DND-41 (cell line): Measurements from ENCODE around the gene TMEM14A.
A peak's percentile ranks its signal among the peaks of the same experiment; 100 is the strongest.

Experiments
- ATAC-seq: fragments of 200-7000 bp; cut with Tn5 transposase; 3 replicates; pipeline ENCODE4 v1.9.1; 2021; ENCODE audit warnings: low read depth; ENCODE audit not compliant: insufficient read depth
- DNase-seq: peaks from one replicate; pipeline ENCODE4 v3.0.0-alpha.2; 2020
- H2AFZ ChIP-seq: 2 replicates; pipeline ENCODE4 v1.6.0; 2012; ENCODE audit warnings: low read depth, low read length
- H3K27ac ChIP-seq: 2 replicates; pipeline ENCODE4 v1.5.1; 2012; ENCODE audit warnings: low read length, inconsistent platforms
- H3K27me3 ChIP-seq: fragments of 200-600 bp; sonication (generic); 2 replicates; pipeline ENCODE4 v1.6.0; 2012; ENCODE audit warnings: low read length, mild to moderate bottlenecking, inconsistent platforms; ENCODE audit not compliant: insufficient read depth, poor library complexity
- H3K36me3 ChIP-seq: 2 replicates; pipeline ENCODE4 v1.5.1; 2012; ENCODE audit warnings: low read length, inconsistent platforms; ENCODE audit not compliant: insufficient read depth
- H3K4me1 ChIP-seq: 2 replicates; pipeline ENCODE4 v1.5.1; 2012; ENCODE audit warnings: mild to moderate bottlenecking, low read length; ENCODE audit not compliant: insufficient read depth
- H3K4me2 ChIP-seq: 2 replicates; pipeline ENCODE4 v1.6.0; 2012; ENCODE audit warnings: mild to moderate bottlenecking, moderate library complexity, low read length, inconsistent platforms; ENCODE audit not compliant: insufficient read depth
- H3K4me3 ChIP-seq, 2 experiments: fragments of 200-600 bp in 1 of 2; shearing (Covaris generic) in 1 of 2; 2 replicates each; pipeline ENCODE4 v1.5.1; 2012 to 2016; ENCODE audit warnings: inconsistent platforms in 2 of 2, low read length in 2 of 2, mild to moderate bottlenecking in 2 of 2, low read depth in 1 of 2, moderate library complexity in 1 of 2
- H3K79me2 ChIP-seq: 2 replicates; pipeline ENCODE4 v1.6.0; 2012; ENCODE audit warnings: low read length, inconsistent platforms; ENCODE audit not compliant: insufficient read depth
- H3K9ac ChIP-seq: 2 replicates; pipeline ENCODE4 v1.6.0; 2012; ENCODE audit warnings: low read depth, mild to moderate bottlenecking, inconsistent platforms, low read length, moderate library complexity
- H3K9me3 ChIP-seq: 2 replicates; pipeline ENCODE4 v1.5.1; 2012; ENCODE audit warnings: low read length, moderate library complexity, mild to moderate bottlenecking, inconsistent platforms; ENCODE audit not compliant: insufficient read depth, severe bottlenecking
- H4K20me1 ChIP-seq: 2 replicates; pipeline ENCODE4 v1.6.0; 2012; ENCODE audit warnings: low read length; ENCODE audit not compliant: insufficient read depth
- EZH2 ChIP-seq: IDR thresholded peaks from 3 replicates; pipeline ENCODE4 v1.6.1; 2012; ENCODE audit warnings: borderline replicate concordance, low read depth, mild to moderate bottlenecking, moderate library complexity, low read length, inconsistent platforms; ENCODE audit not compliant: severe bottlenecking
- TF ChIP-seq, protein P1 (sequence below): IDR thresholded peaks from 2 replicates; pipeline ENCODE4 v1.5.1; 2012; ENCODE audit warnings: borderline replicate concordance, low read length, moderate library complexity, mild to moderate bottlenecking; ENCODE audit not compliant: poor library complexity, severe bottlenecking; ENCODE audit errors: extremely low read depth

Gene TMEM14A

DNA sequence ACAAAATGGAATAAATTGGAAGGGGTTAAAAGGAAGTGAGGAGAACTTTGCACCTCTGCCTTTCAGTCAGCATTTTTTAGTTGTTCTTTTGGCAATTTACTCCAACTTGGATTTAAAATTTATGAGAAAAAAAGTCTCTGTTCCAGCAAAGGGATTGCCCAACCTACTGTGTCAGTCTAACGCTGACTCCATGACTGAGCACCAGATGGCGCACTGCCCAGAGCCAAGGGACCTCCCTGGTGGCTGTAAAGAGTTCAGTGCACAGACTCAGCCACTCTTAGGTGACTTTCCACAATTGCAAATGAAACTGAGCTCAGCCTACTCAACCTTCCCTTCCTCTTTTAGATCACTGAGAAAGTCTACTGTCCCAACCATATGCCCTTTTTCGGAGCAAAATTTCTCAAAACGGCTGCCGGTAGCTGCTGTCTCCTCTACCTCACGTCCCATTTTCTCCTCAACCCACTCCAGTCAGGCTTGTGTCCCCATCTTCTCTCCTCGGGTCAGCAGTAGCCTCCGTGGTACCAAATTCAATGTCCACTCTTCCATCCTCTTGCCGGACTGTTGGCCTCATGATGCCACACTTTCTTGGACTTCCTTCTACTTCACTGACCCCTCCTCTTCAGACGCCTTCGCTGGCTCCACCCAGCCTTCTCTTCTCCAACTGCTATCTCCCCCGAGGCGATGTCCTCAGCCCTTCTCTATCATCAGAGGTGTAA lies 53.7 kb downstream of the TMEM14A start:
- Histone ChIP-seq H3K27ac (no peak overlapping the region), H3K9me3 (no peaks in the 10 kb centered on the region), H2AFZ (no peak overlapping the region), H3K4me3 (no peak overlapping the region), H3K79me2 (no peaks in the 10 kb centered on the region), H3K4me2 (no peak overlapping the region), H3K9ac (no peak overlapping the region), H3K36me3 (no peaks in the 10 kb centered on the region), H3K27me3 (no peaks in the 10 kb centered on the region), H4K20me1 (no peaks in the 10 kb centered on the region), H3K4me1 (no peaks in the 10 kb centered on the region)
- DNase-seq = peak; percentile 61
- peak; percentile 99 for ATAC-seq
- TF ChIP-seq, protein P1, sequence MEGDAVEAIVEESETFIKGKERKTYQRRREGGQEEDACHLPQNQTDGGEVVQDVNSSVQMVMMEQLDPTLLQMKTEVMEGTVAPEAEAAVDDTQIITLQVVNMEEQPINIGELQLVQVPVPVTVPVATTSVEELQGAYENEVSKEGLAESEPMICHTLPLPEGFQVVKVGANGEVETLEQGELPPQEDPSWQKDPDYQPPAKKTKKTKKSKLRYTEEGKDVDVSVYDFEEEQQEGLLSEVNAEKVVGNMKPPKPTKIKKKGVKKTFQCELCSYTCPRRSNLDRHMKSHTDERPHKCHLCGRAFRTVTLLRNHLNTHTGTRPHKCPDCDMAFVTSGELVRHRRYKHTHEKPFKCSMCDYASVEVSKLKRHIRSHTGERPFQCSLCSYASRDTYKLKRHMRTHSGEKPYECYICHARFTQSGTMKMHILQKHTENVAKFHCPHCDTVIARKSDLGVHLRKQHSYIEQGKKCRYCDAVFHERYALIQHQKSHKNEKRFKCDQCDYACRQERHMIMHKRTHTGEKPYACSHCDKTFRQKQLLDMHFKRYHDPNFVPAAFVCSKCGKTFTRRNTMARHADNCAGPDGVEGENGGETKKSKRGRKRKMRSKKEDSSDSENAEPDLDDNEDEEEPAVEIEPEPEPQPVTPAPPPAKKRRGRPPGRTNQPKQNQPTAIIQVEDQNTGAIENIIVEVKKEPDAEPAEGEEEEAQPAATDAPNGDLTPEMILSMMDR = peak; percentile 72
- no peak for TF ChIP-seq EZH2

DNA sequence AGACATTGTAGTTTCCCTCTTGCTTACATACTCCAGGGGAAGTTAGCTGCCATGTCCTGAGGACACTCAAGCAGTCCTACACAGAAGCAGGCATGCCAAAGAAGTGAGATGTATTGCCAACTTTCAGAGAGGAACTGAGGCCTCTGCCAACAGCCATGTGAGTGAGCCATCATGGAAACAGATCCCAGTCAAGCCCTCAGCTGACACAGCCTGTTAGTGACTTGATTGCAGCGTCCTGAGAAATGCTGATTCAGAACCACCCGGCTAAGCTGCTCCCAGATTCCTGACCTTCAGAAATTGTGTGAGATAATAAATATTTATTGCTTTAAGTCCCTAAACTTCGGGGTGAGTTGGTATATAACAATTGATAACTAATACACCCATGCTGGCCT lies 54.2 kb downstream of the TMEM14A start:
- no peaks in the 10 kb centered on the region for H3K4me1 ChIP-seq
- no peak overlapping the region for H3K4me2 ChIP-seq
- TF ChIP-seq EZH2 = no peak
- TF ChIP-seq, protein P1 = no peak
- H4K20me1 ChIP-seq = no peaks in the 10 kb centered on the region
- DNase-seq (no peak), ATAC-seq (no peak)
- H3K36me3 ChIP-seq = no peaks in the 10 kb centered on the region
- H3K27me3 ChIP-seq = no peaks in the 10 kb centered on the region
- H2AFZ ChIP-seq = no peak overlapping the region
- H3K79me2 ChIP-seq = no peaks in the 10 kb centered on the region
- H3K9ac ChIP-seq = no peak overlapping the region
- H3K4me3 ChIP-seq = no peak overlapping the region
- no peak overlapping the region for H3K27ac ChIP-seq
- H3K9me3 ChIP-seq = no peaks in the 10 kb centered on the region

DNA sequence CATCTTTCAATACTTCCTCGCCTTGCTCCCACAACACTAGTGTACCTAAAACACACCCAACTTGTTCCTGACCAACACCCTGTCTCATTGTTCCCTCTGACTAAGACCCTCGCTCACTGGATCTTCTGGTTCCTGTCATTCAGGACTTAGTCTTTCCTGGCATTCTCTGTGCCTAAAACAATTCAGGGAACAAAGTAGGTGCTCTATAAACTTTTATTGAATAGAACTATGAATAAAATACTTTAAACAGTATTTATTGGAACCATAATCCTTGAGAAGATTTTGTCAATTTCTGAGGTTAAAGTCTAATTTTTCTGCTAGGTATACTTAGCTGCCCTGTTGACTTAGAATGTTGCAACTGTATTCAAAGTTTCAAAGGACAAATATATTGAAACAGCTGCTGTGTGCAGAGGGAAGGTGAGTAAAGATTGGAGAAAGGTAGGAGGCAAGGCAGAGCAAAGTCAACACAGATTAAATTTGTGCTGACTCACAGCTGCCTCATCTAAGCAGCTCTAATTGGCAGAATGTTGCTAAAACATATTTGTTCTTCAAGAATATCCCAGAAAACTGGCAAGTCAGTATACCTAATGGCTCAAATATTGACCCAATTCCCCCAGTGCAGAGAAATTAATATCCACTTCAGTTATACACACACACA lies 54.8 kb downstream of the TMEM14A start:
- Histone ChIP-seq H3K4me2 (no peak overlapping the region), H3K4me1 (no peaks in the 10 kb centered on the region), H3K9ac (no peak overlapping the region), H3K27ac (no peak overlapping the region), H3K27me3 (no peaks in the 10 kb centered on the region), H3K9me3 (no peaks in the 10 kb centered on the region), H3K36me3 (no peaks in the 10 kb centered on the region), H3K4me3 (no peak overlapping the region), H3K79me2 (no peaks in the 10 kb centered on the region), H4K20me1 (no peaks in the 10 kb centered on the region), H2AFZ (no peak overlapping the region)
- DNase-seq (no peak), ATAC-seq (no peak)
- TF ChIP-seq, protein P1 = no peak
- TF ChIP-seq EZH2 = no peak
